ENCODE data around the gene CERS6. TPM values are rescaled to one million over a fixed set of nuclear protein-coding genes. Genes with fewer than 3 reads are reported as not detected.

Gene CERS6
- total and polyA plus RNA-seq, 2 experiments from 2014 or later, result 8.3 to 16.0 TPM

DNA sequence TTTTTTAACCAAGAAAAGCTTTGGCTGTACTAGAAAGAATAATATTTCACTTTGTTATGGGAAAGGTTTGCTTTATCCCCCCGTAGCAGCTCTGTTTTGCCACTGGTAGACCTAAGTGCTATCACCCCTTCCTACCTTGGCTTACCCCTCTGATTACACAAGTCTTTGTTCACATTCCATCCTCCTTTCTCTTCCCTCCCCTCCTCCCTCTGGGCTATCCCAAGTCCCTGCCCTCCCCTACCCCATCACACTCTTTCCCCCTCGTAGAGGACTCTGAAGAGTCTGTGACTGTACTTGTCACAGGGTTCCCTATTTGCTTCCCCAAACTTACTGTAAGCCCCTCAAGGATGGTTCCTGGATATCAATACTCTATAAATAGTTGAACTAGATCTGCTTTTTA lies 193.5 kb downstream of the CERS6 start:
- H3K4me1 ChIP-seq (ENCODE audit: insufficient read depth), result no peaks in the 10 kb centered on the region
- 0 out of 2 replicates have a peak, but pooled peaks cover 6% of the 10 kb centered on the region for H4K20me1 ChIP-seq (ENCODE audit: insufficient read depth)
- DNase-seq, result no peak
- WGBS, 2 experiments (ENCODE audit: low coverage in 1 of 2, low lambda C conversion rate in 2 of 2, missing lambda C conversion rate in 2 of 2), result 75 to 78% methylated on average over 2 of the region's 2 CpGs
- H3K79me2 ChIP-seq (ENCODE audit: insufficient read depth), result no peaks in the 10 kb centered on the region
- no peaks in the 10 kb centered on the region for H3K36me3 ChIP-seq (ENCODE audit: low read depth)
- H3K4me3 ChIP-seq, result no peak overlapping the region
- H3F3A ChIP-seq (ENCODE audit: insufficient read depth), result no peaks in the 10 kb centered on the region
- H3K9me3 ChIP-seq (ENCODE audit: low read depth), result no peaks in the 10 kb centered on the region
- H2AFZ ChIP-seq, result no peak overlapping the region
- H3K27me3 ChIP-seq (replicated peaks; ENCODE audit: insufficient read depth), result no peaks in the 10 kb centered on the region
- no peaks in the 10 kb centered on the region for H3K9me2 ChIP-seq (ENCODE audit: insufficient read depth)
- H3K27ac ChIP-seq, result no peak overlapping the region
- no peak for TF ChIP-seq EZH2phosphoT487 (IDR thresholded peaks at IDR 0.05; ENCODE audit: insufficient read depth, low read depth)
- TF ChIP-seq EZH2 (IDR thresholded peaks at IDR 0.05; ENCODE audit: insufficient read depth, poor library complexity, severe bottlenecking), result no peak
- H3K4me2 ChIP-seq (ENCODE audit: unreplicated experiment), result no peak overlapping the region
- in situ Hi-C loops (cut with MboI), result no loop called here
- H3K9ac ChIP-seq, result no peak overlapping the region

DNA sequence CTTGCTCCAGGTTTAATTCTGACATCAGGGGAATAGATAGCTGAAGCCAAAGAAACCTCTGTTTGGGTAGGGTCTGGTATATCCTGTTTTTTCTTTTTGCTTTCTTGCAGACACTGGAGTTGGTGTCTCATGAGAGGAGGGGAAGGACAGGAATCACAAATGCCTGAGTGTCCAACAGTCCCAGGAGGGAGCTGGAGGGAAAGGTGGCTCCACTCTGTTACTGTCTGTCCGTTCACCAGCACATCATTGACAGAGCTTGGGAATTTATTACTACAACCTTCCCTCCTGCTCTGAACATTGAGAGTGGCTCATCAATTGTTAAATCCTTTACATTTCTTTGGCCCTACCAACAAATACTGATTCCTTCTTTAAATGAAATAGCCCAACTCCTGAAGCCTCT lies 194.1 kb downstream of the CERS6 start:
- Histone ChIP-seq H3K9me3 (ENCODE audit: low read depth) (no peaks in the 10 kb centered on the region), H3F3A (ENCODE audit: insufficient read depth) (no peaks in the 10 kb centered on the region), H3K27me3 (replicated peaks; ENCODE audit: insufficient read depth) (no peaks in the 10 kb centered on the region), H3K36me3 (ENCODE audit: low read depth) (no peaks in the 10 kb centered on the region), H2AFZ (no peak overlapping the region), H3K4me2 (ENCODE audit: unreplicated experiment) (no peak overlapping the region), H3K9me2 (ENCODE audit: insufficient read depth) (no peaks in the 10 kb centered on the region), H3K27ac (no peak overlapping the region), H3K4me1 (ENCODE audit: insufficient read depth) (no peaks in the 10 kb centered on the region), H3K9ac (no peak overlapping the region), H3K79me2 (ENCODE audit: insufficient read depth) (no peaks in the 10 kb centered on the region), H3K4me3 (no peak overlapping the region), H4K20me1 (ENCODE audit: insufficient read depth) (0 out of 2 replicates have a peak, but pooled peaks cover 6% of the 10 kb centered on the region)
- 45 to 62% methylated on average over 1 of the region's 1 CpG for WGBS, 2 experiments (ENCODE audit: low coverage in 1 of 2, low lambda C conversion rate in 2 of 2, missing lambda C conversion rate in 2 of 2)
- in situ Hi-C loops (cut with MboI), result no loop called here
- TF ChIP-seq EZH2phosphoT487 (IDR thresholded peaks at IDR 0.05; ENCODE audit: insufficient read depth, low read depth) (no peak), EZH2 (IDR thresholded peaks at IDR 0.05; ENCODE audit: insufficient read depth, poor library complexity, severe bottlenecking) (no peak)
- DNase-seq, result no peak

DNA sequence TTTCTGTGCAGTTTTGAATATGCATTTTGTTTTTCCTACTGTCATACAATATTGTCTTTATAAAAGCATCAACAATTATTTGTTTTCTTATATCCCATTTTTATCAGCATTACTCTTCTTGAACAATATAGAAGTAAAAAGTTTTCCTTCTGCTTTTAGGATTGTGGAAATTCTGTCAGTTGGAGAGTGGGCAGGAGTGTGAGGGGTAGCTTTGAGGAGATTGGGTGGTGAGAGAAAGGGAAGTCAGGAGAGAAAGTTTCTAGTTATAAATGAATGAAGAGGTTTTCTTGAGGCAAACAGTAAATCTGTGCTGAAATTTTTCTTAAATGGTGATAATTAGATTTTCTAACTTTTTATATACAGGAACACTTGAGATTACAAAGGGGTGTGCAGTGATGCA lies 194.7 kb downstream of the CERS6 start:
- Histone ChIP-seq H3K79me2 (ENCODE audit: insufficient read depth) (no peaks in the 10 kb centered on the region), H4K20me1 (ENCODE audit: insufficient read depth) (0 out of 2 replicates have a peak, but pooled peaks cover 3% of the 10 kb centered on the region), H3F3A (ENCODE audit: insufficient read depth) (no peaks in the 10 kb centered on the region), H3K9me2 (ENCODE audit: insufficient read depth) (no peaks in the 10 kb centered on the region), H2AFZ (no peak overlapping the region), H3K4me1 (ENCODE audit: insufficient read depth) (no peaks in the 10 kb centered on the region), H3K27ac (no peak overlapping the region), H3K9me3 (ENCODE audit: low read depth) (no peaks in the 10 kb centered on the region), H3K4me3 (no peak overlapping the region), H3K36me3 (ENCODE audit: low read depth) (no peaks in the 10 kb centered on the region), H3K9ac (no peak overlapping the region), H3K27me3 (replicated peaks; ENCODE audit: insufficient read depth) (no peaks in the 10 kb centered on the region), H3K4me2 (ENCODE audit: unreplicated experiment) (no peak overlapping the region)
- in situ Hi-C loops (cut with MboI), result no loop called here
- DNase-seq, result no peak
- no peak for TF ChIP-seq EZH2phosphoT487 (IDR thresholded peaks at IDR 0.05; ENCODE audit: insufficient read depth, low read depth)
- TF ChIP-seq EZH2 (IDR thresholded peaks at IDR 0.05; ENCODE audit: insufficient read depth, poor library complexity, severe bottlenecking), result no peak

DNA sequence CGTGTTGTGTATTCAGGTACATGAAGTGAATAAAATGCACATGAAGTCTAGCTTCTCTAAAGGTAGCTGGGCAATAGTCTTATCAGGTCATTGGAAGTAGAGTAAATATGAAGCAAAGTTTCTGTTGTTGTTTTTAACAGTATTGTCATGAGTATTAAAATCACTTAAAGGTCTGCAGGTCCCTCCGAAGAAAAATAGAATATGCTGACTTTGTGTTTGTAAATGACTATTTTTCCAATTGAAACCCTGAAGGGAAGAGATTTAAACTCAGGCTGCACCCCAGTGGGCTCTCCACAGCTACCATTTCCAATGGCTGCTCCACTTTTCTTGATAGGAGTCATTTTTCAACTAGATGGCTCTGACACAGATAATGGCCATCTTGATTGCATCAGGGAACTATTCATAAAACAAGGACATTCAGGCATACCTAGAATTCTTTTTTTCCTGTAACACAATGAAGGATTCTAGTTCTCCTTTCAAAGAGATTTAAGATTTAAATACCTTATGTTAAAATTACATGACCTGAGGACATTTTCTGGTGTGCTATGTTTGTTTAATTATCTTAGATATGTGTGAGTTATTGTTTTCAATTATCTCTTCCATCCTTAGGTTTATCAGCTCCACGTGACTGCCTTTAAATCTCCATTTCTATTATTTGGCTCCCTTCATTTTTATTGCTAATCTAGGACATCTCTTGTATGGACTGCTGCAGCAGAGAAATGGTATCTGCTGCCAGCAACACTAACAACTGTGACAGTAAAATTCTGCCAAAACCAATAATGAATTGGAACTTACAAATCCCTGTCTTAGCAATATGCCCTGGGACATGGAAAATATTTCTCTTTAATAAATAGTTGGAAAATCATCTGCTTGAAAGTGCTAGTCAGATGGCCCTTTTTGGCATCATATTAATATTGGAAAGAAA lies 197.2 kb downstream of the CERS6 start:
- TF ChIP-seq EZH2 (IDR thresholded peaks at IDR 0.05; ENCODE audit: insufficient read depth, poor library complexity, severe bottlenecking), result no peak
- TF ChIP-seq EZH2phosphoT487 (IDR thresholded peaks at IDR 0.05; ENCODE audit: insufficient read depth, low read depth), result no peak
- no peaks in the 10 kb centered on the region for H3K9me3 ChIP-seq (ENCODE audit: low read depth)
- H3K4me2 ChIP-seq (ENCODE audit: unreplicated experiment), result no peak overlapping the region
- no peaks in the 10 kb centered on the region for H3K4me1 ChIP-seq (ENCODE audit: insufficient read depth)
- H3K79me2 ChIP-seq (ENCODE audit: insufficient read depth), result no peaks in the 10 kb centered on the region
- no peaks in the 10 kb centered on the region for H3F3A ChIP-seq (ENCODE audit: insufficient read depth)
- H3K9me2 ChIP-seq (ENCODE audit: insufficient read depth), result no peaks in the 10 kb centered on the region
- no peaks in the 10 kb centered on the region for H3K36me3 ChIP-seq (ENCODE audit: low read depth)
- no peak overlapping the region for H3K27ac ChIP-seq
- H4K20me1 ChIP-seq (ENCODE audit: insufficient read depth), result no peaks in the 10 kb centered on the region
- no peaks in the 10 kb centered on the region for H3K27me3 ChIP-seq (replicated peaks; ENCODE audit: insufficient read depth)
- no peak overlapping the region for H2AFZ ChIP-seq
- 68 to 77% methylated on average over 3 of the region's 3 CpGs for WGBS, 2 experiments (ENCODE audit: low coverage in 1 of 2, low lambda C conversion rate in 2 of 2, missing lambda C conversion rate in 2 of 2)
- no peak overlapping the region for H3K4me3 ChIP-seq
- no peak for DNase-seq
- in situ Hi-C loops (cut with MboI), result no loop called here
- H3K9ac ChIP-seq, result no peak overlapping the region
